Left colon (tissue), 2 donors: ENCODE results near the gene ZBTB1. TPM values are rescaled to one million over a fixed set of nuclear protein-coding genes. Genes with fewer than 3 reads are reported as not detected.
"Not testable (repeated sequence)": the region's sequence is repeated elsewhere in the genome, so short reads cannot be mapped to it uniquely, and the experiment has no call there.

Experiments used
- ATAC-seq: fragments of 200-7000 bp; cut with Tn5 transposase; one replicate; pipeline ENCODE4 v1.9.1; 2020; ENCODE audit warnings: mild to moderate bottlenecking, moderate library complexity
- DNase-seq, 2 donors: peaks; one replicate each; pipeline ENCODE4 v3.0.0-alpha.2; 2020
- intact Hi-C, 2 donors: fragments of 100-400 bp; cut with DNase I in 1 of 2; cut with micrococcal nuclease in 1 of 2; formaldehyde crosslinking; loops; one replicate each; pipeline versions ENCODE4 v1.11.2 to v1.14.0; 2022; cut with DNase I, micrococcal nuclease
- total RNA-seq, 2 donors: library from RNA; stranded (reverse); fragmentation: NEBNext Ultra II Directional; extraction: Animal tissue kit (Norgen Biotek cat#: 25700); gene quantifications; one replicate each; pipeline ENCODE4 v1.2.1, GENCODE V29; 2021
- donor health status: DM: no; HTN: no; CAD: no.
- donor health status: DM: yes; HTN: yes; CAD: no.

Gene ZBTB1
- total RNA-seq, 2 donors from 2014 or later: 29.5 to 32.1 TPM

DNA sequence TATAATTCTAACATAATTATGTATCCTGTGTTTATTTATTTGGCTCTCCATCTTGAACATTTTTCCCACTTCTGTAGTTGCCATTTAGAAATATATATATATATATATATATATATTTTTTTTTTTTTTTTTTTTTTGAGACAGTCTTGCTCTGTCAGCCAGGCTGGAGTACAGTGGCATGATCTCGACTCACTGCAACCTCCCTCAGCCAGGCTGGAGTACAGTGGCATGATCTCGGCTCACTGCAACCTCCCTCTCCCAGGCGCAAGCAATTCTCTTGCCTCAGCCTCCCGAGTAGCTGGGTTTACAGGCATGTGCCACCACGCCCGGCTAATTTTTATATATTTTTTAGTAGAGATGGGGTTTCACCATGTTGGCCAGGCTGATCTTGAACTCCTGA, 13.1 kb downstream of the ZBTB1 start:
- intact Hi-C loops, ATAC-seq, DNase-seq: not testable (repeated sequence)

DNA sequence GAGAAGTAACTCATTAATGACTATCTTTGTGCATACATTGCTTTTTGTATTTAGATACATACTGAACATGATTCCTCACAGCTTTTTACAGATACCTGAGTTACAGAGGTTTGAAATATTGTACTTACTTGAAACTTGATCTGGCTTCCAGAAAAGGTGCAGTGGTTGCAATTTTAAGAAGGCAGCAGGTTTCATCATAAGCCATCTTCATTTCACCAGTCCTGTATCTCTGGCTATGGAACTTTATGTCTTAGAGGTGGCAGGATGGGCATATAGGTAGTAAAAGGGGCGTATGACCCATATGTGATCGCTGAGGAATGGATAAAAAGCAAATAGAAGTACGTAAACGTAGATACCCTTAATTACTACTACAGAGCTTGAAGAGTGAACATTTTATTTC, 13.7 kb downstream of the ZBTB1 start:
- DNase-seq (no peak), ATAC-seq (no peak)
- intact Hi-C loops: no loop called here

DNA sequence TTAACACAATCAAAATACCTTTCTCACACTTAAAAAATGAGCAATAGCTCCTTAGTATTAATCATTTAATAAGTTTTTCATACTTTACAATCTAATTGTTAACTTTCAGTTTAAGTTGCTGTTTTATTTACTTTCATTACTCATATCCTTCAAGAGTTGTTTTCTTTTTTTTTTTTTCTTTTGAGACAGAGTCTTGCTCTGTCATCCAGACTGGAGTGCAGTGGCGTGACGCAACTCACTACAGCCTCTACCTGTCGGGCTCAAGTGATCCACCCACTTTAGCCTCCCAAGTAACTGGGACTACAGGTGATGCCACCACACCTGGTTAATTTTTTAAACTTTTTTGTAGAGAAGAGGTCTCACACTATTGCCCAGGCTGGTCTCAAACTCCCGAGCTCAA, 16.1 kb downstream of the ZBTB1 start:
- intact Hi-C loops: no loop called here
- ATAC-seq: no peak
- DNase-seq: no peak

- ATAC-seq (no peak), DNase-seq (no peak)
- intact Hi-C loops: no loop called here
Measured at GRCh38 chr14:64522591-64523355, 18.2 kb downstream of the ZBTB1 start.

DNA sequence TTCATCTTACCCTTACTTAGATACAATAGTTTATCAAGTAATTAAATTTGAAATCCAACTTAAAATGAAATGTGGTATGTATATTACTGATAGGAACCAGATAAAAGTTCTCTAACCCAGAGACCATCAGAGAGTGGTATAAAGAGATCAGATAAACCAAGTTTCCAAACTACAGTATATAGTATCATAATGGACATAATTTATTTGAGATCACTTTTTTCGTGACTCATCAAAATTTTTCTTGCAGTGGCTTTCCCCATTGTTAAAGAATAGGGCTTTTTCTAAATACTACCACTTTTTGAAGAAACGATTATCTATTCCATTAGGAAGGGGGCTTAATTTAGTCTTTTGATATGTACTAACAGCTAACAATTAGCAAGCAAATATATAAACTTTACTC, 20.8 kb downstream of the ZBTB1 start:
- ATAC-seq: no peak
- DNase-seq: no peak
- intact Hi-C loops: no loop called here

DNA sequence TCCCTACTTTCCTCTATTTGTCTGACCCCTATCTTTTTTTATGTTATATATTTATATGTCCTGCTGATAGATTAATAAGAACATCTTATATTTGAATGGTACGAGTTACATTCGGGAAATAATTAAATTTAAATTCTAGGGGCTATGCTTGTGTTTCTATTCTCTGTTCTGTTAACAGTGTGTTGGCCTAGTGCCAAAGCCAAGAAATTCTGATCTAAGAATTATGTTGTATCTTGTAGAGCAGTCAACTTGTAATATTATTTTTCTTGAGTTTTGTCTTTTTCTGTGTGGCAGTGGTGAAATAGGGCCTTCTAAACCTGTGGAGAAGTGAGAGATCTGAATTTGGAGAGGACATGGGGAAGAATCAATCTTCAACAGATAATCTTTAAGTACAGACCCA, 27.0 kb downstream of the ZBTB1 start:
- no peak for ATAC-seq
- no peak for DNase-seq
- intact Hi-C loops: no loop called here

GRCh38 chr14:64536488-64537245, 32.1 kb downstream of the ZBTB1 start:
- ATAC-seq (no peak), DNase-seq (no peak)
- intact Hi-C loops: no loop called here

- ATAC-seq: peak; percentile 91
- peak; percentile 98 to 99 for DNase-seq
- intact Hi-C loops: loop anchor here in 1 of 2 donors (5.0 kb wide), 1 partner anchor 97 kb away; no protein-coding TSS in a partner anchor
Measured at GRCh38 chr14:64540208-64541202, 35.9 kb downstream of the ZBTB1 start, which contains the start of gene HSPA2. Gene HSPA2, plus strand, starts transcription at chr14:64540741. Its CDS starts 109 bp downstream, at chr14:64540850.

DNA sequence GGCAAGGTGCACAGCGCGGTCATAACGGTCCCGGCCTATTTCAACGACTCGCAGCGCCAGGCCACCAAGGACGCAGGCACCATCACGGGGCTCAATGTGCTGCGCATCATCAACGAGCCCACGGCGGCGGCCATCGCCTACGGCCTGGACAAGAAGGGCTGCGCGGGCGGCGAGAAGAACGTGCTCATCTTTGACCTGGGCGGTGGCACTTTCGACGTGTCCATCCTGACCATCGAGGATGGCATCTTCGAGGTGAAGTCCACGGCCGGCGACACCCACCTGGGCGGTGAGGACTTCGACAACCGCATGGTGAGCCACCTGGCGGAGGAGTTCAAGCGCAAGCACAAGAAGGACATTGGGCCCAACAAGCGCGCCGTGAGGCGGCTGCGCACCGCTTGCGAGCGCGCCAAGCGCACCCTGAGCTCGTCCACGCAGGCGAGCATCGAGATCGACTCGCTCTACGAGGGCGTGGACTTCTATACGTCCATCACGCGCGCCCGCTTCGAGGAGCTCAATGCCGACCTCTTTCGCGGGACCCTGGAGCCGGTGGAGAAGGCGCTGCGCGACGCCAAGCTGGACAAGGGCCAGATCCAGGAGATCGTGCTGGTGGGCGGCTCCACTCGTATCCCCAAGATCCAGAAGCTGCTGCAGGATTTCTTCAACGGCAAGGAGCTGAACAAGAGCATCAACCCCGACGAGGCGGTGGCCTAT, 36.8 kb downstream of the ZBTB1 start:
- DNase-seq: peak; percentile 35 to 43
- intact Hi-C loops: loop anchor here in 1 of 2 donors (5.0 kb wide), 1 partner anchor 96 kb away; no protein-coding TSS in a partner anchor
- no peak for ATAC-seq

GRCh38 chr14:64541972-64542835, 37.6 kb downstream of the ZBTB1 start:
- intact Hi-C loops: loop anchor here in 1 of 2 donors (5.0 kb wide), 1 partner anchor 95 kb away; no protein-coding TSS in a partner anchor
- ATAC-seq: no peak
- DNase-seq: peak in 1 of 2 donors; percentile 20

DNA sequence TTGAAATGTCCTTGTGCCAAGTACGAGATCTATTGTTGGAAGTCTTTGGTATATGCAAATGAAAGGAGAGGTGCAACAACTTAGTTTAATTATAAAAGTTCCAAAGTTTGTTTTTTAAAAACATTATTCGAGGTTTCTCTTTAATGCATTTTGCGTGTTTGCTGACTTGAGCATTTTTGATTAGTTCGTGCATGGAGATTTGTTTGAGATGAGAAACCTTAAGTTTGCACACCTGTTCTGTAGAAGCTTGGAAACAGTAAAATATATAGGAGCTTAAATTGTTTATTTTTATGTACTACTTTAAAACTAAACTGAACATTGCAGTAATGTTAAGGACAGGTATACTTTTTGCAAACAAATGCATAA, 38.2 kb downstream of the ZBTB1 start:
- intact Hi-C loops: loop anchor here in 1 of 2 donors (5.0 kb wide), 1 partner anchor 94 kb away; no protein-coding TSS in a partner anchor
- ATAC-seq (no peak), DNase-seq (no peak)

GRCh38 chr14:64544607-64545312, 40.2 kb downstream of the ZBTB1 start:
- ATAC-seq (no peak), DNase-seq (no peak)
- intact Hi-C loops: loop anchor here in 1 of 2 donors (5.0 kb wide), 1 partner anchor 93 kb away; no protein-coding TSS in a partner anchor

GRCh38 chr14:64549016-64549415, 44.4 kb downstream of the ZBTB1 start:
- DNase-seq: no peak
- ATAC-seq: no peak
- intact Hi-C loops: no loop called here

- ATAC-seq (peak; percentile 96), DNase-seq (peak; percentile 72 to 86)
- intact Hi-C loops: no loop called here
Measured at GRCh38 chr14:64549791-64550620, 45.4 kb downstream of the ZBTB1 start, which contains the start of gene PPP1R36. Gene PPP1R36, plus strand, starts transcription at chr14:64549961. Its CDS starts 37 bp downstream, at chr14:64549998.

DNA sequence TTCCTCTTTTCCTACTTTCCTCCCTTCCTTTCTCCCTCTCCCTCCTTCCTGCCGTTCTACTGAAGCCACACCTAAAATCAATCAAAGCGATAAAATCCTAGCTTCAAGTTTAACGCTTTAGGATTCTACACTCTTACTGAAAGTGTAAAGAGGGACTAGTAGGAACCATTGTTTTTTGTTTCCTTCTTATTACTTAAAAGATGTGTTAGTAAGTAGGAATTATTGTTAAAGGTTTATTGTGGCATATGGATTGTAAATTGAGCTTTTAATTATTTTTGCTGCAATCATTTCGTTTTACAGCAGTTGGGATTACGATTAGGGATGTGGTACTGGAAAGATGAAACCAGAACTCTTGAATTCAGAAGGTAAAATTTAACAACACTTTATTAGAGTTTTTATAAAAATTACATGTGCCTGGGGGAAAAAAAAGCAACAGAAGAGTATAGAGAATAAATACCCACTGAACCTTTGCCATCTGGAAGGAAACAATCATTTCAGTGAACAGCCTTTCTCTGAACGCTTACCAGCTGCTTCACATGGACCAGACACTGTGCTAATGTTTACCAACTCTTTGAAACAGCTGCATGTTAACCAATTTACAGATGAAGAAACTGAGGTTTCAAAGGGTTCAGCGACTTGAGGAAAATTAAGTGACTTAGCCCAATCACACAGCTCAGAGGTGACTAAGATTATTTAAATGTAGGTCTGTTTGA, 46.2 kb downstream of the ZBTB1 start:
- ATAC-seq: peak; percentile 28
- intact Hi-C loops: no loop called here

More for the DNA sequence above, 46.2 kb downstream of the ZBTB1 start:
- DNase-seq: no peak
